ENCODE measurements around the gene HK2.

- TF ChIP-seq, protein P1, sequence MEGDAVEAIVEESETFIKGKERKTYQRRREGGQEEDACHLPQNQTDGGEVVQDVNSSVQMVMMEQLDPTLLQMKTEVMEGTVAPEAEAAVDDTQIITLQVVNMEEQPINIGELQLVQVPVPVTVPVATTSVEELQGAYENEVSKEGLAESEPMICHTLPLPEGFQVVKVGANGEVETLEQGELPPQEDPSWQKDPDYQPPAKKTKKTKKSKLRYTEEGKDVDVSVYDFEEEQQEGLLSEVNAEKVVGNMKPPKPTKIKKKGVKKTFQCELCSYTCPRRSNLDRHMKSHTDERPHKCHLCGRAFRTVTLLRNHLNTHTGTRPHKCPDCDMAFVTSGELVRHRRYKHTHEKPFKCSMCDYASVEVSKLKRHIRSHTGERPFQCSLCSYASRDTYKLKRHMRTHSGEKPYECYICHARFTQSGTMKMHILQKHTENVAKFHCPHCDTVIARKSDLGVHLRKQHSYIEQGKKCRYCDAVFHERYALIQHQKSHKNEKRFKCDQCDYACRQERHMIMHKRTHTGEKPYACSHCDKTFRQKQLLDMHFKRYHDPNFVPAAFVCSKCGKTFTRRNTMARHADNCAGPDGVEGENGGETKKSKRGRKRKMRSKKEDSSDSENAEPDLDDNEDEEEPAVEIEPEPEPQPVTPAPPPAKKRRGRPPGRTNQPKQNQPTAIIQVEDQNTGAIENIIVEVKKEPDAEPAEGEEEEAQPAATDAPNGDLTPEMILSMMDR (IDR thresholded peaks at IDR 0.05; ENCODE audit: low read depth, low read length): no peak
- TF ChIP-seq, protein P2, sequence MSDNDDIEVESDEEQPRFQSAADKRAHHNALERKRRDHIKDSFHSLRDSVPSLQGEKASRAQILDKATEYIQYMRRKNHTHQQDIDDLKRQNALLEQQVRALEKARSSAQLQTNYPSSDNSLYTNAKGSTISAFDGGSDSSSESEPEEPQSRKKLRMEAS (IDR thresholded peaks at IDR 0.05; ENCODE audit: low read depth, low read length): no peak
These were observed 106.2 kb downstream of the HK2 start for GRCh38 chr2:74939919-74940812.

All from NB4 (cell line).